ENCODE data around the gene ZKSCAN3.
"Not testable (repeated sequence)": the region's sequence is repeated elsewhere in the genome, so short reads cannot be mapped to it uniquely, and the experiment has no call there.

ZKSCAN3 gene

DNA sequence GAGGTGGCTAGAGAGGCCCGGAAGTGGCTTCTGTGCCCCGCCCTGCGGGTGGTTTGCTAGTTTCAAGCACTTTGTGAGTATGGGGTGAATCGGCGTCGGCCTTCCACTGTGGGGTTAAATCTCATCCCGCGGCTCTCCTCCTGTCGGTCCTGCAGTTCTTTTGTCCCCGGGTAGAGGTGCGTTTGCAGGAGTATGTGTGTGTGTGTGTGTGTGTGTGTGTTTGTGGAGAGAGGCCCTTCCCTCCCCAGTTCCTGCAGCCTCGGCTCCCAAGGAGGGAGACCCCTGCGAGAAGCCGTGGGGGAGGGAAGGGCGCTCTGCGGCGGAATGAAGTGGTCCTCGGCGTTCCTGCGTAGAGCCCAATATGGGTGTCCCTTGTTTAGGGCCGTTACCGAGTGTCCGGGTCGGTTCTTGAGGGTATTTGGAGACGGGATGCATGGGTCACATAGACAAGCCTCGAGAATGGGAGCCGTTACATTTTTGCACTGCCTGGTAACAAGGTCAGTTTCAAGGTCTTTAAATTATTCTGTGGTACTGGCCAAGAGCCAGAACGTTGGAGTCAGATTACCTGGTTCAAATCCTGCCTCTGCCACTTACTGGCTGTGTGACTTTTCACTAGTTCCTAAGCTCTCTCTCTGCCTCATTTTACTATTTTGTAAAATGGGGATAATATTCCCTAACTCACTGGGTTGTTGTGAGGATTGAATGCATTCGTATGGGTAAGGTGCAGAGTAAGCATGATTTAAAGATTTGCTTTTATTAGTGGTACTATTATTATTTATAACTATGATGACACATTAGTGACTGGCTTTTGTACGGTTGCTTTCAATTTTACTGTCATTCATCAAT, at the start of gene ZKSCAN3:
Gene ZKSCAN3, plus strand, starts transcription at position 56 of the 846 bp plus-strand sequence. CDS start 9,640 bp downstream, outside the sequence.
- in situ Hi-C loops (cut with HindIII; ENCODE audit: low sequenced_read_pairs): no loop called here

DNA sequence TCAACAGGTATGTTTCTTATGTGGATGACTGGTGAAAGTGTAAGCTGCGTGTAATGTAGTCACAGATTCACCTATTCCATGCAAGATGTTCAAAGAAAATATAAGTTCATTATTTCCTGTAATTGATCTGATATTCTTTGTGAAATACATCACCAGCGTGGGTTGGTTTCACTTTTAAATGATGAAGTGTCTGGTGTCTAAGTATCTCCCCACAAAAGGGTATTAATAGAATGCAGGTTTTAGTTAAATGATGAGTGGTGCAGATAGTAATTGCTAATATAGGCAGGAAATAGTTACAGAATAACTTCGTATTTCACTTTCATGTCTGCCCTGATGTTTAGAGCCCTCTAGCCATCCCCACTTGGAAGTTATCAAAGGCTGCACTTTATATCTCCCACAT, 46.2 kb upstream of the ZKSCAN3 start:
- in situ Hi-C loops (cut with HindIII; ENCODE audit: low sequenced_read_pairs): no loop called here

DNA sequence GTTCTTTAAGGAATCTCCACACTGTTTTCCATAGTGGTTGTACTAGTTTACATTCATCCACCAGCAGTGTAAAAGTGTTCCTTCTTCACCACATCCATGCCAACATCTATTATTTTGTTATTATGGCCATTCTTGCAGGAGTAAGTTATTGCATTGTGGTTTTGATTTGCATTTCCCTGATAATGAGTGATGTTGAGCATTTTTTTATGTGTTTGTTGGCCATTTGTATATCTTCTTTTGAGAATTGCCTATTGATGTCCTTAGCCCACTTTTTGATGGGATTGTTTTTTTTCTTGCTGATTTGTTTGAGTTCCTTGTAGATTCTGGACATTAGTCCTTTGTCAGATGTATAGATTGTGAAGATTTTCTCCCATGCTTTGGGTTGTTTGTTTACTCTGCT, 43.4 kb upstream of the ZKSCAN3 start:
- in situ Hi-C loops (cut with HindIII; ENCODE audit: low sequenced_read_pairs): not testable (repeated sequence)

DNA sequence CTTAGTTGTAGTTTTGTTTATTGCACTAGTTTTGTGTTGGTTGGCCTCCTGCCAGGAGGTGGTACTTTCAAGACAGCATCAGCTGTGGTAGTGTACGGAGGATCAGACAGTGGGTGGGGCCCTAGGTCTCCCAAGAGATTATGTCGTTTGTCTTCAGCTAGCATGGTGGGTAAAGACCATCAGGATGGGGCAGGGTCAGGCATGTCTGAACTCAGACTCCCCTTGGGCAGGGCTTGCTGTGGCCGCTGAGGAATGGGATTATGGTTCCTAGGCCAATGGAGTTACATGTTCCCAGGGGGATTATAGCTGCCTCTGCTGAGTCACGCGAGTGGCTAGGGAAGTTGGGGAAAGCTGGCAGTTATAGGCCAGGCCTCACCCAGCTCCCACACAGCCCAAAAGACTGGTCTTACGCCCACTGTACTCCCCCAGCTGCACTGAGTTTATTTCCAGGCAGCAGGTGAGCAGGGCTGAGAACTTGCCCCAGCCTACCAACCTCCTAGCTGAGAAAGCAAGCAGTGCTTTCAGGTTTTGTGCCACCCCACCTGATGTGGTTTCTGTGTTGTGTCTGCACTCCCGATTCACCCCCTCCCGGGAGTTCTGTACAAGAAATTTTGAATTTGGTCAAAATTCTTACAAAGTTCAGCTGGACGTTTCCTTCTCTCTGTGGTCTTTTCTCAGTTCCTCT, 38.5 kb upstream of the ZKSCAN3 start:
- in situ Hi-C loops (cut with HindIII; ENCODE audit: low sequenced_read_pairs): no loop called here

DNA sequence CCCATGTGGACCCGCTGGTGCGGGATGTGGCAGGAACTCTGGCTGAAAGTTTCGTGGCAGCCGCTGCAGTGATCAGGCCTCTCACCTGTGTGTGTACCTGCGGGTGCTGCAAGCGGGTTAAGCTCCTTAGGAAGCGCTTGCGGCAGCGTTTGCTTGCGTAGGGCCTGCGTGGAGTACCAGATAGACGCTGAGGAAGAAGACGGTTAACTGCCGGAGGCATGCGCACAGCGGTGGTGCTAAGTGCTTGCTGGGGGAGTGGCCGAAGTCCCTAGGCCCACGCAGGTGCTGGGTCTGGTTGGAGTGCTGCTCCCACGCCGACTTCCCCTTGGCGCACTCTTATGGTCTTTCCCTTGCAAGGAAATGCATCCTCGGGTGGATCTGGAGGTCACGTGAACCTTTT, 36.8 kb upstream of the ZKSCAN3 start:
- in situ Hi-C loops (cut with HindIII; ENCODE audit: low sequenced_read_pairs): no loop called here

DNA sequence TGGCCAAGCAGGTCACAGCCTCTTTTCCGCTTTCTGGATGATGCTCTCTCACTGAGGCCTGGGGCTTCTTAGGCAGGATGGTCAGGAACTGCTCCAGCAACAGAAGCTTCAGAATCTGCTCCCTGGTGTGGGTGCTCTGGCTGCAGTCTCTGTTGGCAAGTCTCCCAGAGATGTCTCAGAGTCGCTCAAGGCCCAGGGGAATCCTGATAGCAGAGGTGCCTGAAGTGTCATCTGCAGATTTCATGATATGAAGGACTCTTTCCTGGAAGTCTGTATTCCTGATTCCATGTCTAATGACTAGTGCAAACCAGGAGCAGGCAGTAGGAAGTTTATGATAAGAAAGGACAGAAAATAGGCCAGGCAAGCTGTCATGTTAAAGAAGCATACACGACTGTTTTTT, 34.1 kb upstream of the ZKSCAN3 start:
- in situ Hi-C loops (cut with HindIII; ENCODE audit: low sequenced_read_pairs): no loop called here

DNA sequence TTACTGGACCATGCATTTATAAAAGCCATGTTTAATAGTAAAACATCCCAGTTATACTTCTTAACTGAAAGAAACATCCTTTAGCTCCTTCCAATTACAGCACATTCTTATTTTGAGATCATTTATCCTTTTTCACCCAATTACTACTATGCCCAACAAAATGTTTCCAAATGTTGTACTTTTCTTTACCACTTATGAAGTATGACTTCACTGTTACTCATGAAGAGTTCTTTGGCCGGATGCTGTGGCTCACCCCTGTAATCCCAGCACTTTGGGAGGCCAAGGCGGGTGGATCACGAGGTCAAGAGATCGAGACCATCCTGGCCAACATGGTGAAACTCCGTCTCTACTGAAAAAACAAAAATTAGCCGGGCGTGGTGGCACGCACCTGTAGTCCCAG, 31.9 kb upstream of the ZKSCAN3 start:
- in situ Hi-C loops (cut with HindIII; ENCODE audit: low sequenced_read_pairs): not testable (repeated sequence)

DNA sequence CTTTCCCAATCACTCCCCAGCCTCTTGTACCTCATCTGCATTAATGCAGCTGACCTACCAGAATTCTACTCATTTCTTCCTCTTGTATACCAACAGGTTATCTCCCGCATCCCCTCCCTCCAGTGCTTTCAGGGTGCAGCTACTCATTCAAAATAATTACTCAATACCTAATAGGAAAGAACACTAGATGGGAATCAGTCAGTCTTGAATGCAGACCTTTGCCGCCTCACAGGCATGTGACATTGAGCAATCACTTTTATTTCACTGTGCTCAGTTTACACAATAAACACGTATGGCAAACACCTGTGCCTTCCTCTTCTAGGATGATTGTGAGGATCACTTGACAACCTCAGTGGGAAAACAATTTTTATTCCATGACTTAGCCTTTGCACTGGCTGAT, 27.1 kb upstream of the ZKSCAN3 start:
- in situ Hi-C loops (cut with HindIII; ENCODE audit: low sequenced_read_pairs): no loop called here

DNA sequence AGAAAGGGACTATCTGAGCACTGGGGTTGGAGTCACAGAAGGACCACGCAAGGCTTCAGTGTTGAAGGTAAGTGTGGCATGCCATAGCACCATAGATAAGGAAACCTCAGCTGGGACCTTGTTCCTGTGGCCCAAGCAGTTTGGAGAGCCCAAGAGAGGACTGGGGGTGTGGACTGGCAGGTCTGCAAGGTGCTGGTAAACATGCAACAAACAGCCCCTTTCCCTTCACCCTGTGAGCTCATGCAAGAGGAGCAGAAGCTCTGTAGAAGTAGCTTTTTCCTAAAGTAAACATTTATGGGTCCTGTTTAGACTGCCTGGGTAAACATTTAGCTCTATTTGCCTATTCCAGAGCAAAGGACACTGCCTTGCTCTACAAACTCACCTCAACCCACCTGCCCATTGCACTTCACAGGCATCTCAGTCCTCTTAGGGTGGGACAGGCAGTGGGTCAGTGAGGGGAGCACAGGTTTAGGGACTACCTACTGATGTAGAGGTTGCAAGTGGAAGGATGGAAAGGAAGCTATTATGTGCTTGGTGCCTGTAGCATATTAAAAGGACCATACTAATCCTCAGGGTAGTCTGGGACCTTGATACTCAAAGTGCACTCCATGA, 25.8 kb upstream of the ZKSCAN3 start:
- in situ Hi-C loops (cut with HindIII; ENCODE audit: low sequenced_read_pairs): no loop called here

DNA sequence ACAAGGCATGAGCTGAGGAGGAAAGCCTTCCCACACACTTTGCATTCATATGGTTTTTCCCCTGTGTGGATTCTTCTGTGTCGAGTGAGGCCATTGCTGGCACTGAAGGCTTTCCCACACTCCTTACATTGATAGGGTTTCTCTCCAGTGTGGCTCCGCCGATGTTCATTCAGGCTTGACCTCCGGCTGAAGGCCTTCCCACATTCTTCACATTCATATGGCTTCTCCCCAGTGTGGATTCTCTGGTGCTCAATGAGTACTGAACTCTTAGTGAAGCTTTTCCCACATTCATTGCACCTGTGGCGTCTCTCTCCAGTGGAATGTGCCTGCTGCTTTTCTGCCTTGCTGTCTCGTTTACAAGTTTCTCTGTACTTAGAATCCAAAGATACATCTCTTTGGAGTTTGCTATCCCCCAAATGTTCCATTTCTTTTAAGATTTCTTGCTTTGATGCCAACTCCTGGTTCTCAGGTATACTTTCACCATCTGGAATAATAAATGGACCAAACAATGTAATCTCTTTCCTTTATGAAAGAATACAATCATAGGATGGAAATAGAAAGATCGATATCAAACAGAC, 23.3 kb upstream of the ZKSCAN3 start:
- in situ Hi-C loops (cut with HindIII; ENCODE audit: low sequenced_read_pairs): no loop called here

DNA sequence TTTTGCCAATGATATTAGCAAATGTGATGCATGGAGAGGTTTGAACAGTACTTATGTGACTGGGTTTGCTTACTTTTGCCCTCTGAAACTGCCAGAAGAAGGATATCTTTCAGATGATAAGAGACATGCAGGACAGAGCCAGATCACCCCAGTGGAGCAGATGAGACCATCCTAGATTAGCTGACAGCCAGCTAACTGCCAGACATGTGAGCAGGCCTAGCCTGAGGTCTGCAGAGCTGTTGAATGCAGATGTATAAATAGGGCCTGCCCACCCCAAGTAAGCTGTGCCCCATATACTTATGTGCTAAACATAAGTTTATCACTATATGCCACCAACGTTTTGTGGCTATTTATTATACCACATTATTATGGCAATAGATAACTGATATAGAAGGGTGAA, 19.7 kb upstream of the ZKSCAN3 start:
- in situ Hi-C loops (cut with HindIII; ENCODE audit: low sequenced_read_pairs): no loop called here

DNA sequence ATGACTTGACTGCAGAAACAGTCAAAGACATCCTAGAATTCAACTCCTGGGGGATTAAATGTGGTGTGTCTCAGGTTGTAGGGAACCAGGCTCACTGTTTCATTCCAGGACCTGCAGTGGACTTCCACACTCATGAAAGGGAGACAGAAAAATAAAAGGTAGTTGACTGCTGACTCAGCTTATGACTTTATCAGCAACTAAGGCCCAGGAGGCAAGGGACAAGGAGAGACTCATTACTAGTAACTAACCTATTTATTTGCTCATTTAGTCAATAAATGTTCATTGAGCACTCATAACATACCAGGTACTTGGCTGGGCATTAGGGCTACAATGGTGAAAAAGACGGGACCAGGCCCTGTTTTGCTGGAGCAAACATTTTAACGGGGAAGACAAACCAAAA, 16.7 kb upstream of the ZKSCAN3 start:
- in situ Hi-C loops (cut with HindIII; ENCODE audit: low sequenced_read_pairs): no loop called here

DNA sequence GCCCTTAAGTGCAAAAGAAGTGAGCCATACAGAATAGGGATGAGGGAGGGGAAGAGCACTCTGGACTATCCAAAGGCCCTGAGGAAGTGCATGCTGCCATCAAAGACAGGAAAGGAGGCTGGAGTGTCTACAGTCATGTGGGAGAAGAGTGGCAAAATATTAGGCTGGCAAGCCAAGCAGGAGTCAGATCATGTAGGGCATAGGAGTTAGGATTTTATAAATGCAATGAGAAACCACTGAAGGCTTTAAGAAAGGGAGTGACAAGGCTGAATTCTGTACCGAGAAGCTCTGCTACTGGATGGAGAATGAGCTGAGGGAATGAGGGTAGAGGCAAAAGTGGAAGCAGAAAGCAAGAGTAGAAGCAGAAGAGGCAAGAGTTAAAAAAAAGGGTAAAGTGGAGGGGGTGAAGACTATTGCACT, 16.1 kb upstream of the ZKSCAN3 start:
- in situ Hi-C loops (cut with HindIII; ENCODE audit: low sequenced_read_pairs): no loop called here

DNA sequence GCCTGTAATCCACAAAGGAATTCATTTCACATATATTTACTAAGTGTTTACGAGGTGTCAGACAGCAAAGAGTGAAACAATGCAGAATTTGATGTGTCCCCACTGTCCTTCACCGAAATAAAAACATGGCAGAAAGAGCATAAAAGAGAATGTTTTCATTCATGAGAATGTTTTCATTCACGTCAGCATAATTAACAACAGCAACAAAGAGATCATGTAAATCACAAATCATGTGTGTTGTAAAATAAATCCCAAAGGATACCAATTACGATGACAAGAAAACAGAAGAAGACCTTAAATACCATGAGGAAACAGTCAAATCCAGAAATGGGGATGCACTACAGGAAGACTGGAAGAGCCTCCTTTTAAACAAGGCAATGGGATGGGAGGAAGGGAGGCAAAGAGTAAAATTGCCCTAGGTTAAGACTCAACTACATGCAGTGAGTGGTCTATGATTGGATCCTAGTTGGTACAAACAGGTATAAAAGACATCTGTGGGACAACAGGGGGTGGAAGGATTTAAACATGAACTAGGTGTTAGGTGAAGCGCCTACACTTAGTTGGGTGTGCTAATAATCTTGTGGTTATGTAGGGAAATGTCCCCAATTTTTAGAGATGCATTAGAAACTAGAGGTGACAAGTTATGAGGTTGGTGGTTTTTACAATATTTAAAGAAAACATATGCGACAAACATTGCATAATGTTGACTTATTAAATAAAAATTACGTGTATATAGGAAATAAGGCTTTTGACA, 15.3 kb upstream of the ZKSCAN3 start:
- in situ Hi-C loops (cut with HindIII; ENCODE audit: low sequenced_read_pairs): no loop called here

DNA sequence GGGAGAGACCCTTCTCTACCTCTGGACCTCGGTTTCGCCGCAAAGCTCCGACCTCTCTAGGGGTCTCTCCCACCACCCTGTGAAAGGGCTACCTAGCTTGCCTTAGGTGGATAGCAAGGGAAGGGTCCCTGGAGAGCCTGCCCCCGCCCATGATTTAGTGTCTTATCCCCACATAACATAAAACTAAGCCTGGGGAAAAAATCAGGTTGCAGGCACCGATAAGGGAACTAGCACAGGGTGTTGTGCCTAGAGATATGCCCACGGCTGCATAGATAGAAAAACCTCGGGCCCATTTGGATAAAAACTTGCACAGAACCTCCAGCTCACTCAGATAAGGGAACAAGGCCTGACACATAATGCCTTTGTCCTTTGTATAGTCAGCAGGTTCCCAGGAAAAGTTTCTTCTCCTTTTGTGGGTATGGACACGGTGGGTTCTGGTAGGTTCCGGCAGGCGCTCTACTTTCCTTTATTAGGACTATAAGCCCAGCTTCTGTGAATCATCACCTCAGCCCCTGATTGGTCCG, 14.6 kb upstream of the ZKSCAN3 start:
- in situ Hi-C loops (cut with HindIII; ENCODE audit: low sequenced_read_pairs): no loop called here

DNA sequence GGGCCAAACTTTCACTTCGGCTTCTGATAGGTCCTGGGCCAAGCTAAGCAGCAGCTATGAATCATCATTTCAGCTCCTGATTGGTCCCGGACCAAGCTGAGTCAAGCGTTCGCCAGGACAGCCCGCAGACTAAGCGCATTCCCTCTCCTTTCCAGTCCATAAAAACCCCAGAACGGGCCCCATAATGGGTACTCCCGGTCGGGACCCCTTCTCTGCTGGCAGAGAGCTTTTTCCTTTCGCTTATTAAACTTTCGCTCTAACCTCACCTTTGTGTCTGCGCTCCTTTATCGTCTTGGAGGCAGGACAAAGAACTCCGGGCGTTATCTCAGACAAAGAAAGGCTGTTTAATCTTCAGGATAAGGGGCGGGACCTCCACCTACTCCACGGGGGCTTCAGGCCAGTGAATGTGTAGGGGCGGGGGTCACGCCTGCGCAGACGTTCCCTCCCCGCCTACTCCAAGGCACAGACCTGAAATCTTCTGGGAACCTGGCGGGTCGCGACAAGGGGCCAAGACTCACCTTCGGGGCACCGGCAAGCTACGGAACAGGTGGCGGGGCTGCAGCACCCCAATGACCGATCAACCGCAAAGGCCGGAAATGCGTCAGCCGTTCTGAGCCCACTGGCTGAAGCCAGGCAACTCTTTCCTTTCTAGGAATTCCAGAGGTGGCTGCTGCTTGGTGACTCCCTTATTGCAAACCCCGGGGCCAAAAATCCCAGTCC, 14.0 kb upstream of the ZKSCAN3 start, which contains the start of gene ZSCAN31:
Gene ZSCAN31, minus strand, starts transcription at position 585 of the 720 bp plus-strand sequence. CDS start 6,465 bp downstream, outside the sequence.
- in situ Hi-C loops (cut with HindIII; ENCODE audit: low sequenced_read_pairs): no loop called here

DNA sequence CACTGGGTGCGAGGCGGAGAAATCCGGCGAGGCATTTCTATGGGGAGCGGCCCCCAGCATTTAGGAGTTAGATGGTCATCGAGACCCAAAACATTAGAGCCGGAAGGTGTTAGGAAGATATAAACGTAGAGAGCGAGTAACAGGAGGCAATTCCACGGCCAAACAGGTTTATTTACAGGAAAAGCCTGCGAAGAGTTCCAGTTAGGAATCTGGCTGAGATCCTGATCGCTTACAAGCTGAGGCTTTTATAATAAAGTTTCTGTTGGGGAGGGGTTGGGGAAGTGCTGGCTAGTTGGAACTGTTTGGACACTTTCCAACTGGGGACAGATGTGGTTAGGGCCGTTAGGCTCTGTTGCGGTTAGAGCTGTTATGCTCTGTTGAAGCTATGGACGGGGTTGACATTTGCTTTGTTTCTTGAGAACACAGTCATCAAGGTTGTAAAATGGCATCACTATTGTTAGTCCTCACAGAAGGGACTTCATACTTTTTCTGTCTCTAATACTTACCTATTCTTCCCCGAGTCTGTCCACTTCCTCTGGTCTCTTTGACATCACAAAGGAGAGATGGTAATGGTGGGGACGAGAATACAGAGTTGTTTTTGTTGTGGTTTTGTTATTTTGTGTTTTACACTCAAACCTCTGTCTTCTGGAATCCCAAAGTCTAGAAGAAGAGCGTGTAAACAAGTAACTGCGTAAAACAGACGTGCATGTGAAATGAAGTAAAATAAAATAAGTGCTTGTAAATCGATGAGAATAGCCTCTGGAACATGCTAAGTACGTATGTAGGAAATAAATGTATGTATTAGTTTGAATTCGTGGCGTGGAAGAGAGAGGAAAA, 13.2 kb upstream of the ZKSCAN3 start:
- in situ Hi-C loops (cut with HindIII; ENCODE audit: low sequenced_read_pairs): no loop called here

DNA sequence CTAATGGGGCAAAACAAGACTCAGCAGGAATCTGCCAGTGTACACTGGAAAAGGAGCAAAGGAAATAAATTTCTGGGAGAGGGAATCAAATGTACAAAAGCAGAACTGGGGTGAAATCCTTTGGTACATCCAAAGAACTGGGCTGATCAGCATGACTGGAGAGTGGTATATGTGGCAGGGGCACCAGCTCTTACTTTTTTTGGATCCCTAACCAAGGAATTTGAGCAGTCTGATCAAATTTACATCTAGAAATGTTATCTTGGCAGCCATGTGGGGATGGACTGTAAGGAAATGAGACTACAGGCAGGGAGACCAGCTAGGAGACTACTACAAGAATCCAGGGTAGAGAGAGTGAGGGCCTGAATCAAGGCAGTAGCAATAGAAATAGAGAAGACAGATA, 12.6 kb upstream of the ZKSCAN3 start:
- in situ Hi-C loops (cut with HindIII; ENCODE audit: low sequenced_read_pairs): no loop called here
